Measurements from ENCODE around the gene AJAP1. TPM values are rescaled to one million over a fixed set of nuclear protein-coding genes. Genes with fewer than 3 reads are reported as not detected.

AJAP1 gene
- total RNA-seq, 1 donor: under 0.01 TPM

- no peak for TF ChIP-seq CTCF (IDR thresholded peaks at IDR 0.05; ENCODE audit: insufficient read depth, low read length)
- no peak for DNase-seq (ENCODE audit: low read depth)
- H3K4me3 ChIP-seq (ENCODE audit: low read depth, low read length): no peak overlapping the region
These were observed 15.9 kb downstream of the AJAP1 start for GRCh38 chr1:4670265-4670664.

- no peak for DNase-seq (ENCODE audit: low read depth)
- no peak overlapping the region for H3K4me3 ChIP-seq (ENCODE audit: low read depth, low read length)
- no peak for TF ChIP-seq CTCF (IDR thresholded peaks at IDR 0.05; ENCODE audit: insufficient read depth, low read length)
These were observed 17.4 kb downstream of the AJAP1 start for GRCh38 chr1:4671828-4672227.

- no peak for TF ChIP-seq CTCF (IDR thresholded peaks at IDR 0.05; ENCODE audit: insufficient read depth, low read length)
- no peak for DNase-seq (ENCODE audit: low read depth)
- H3K4me3 ChIP-seq (ENCODE audit: low read depth, low read length): no peak overlapping the region
These were observed 19.1 kb downstream of the AJAP1 start for GRCh38 chr1:4673494-4673893.

GRCh38 chr1:4674117-4674516 is 19.7 kb downstream of the AJAP1 start:
- no peak overlapping the region for H3K4me3 ChIP-seq (ENCODE audit: low read depth, low read length)
- no peak for TF ChIP-seq CTCF (IDR thresholded peaks at IDR 0.05; ENCODE audit: insufficient read depth, low read length)
- DNase-seq (ENCODE audit: low read depth): no peak

- no peak for DNase-seq (ENCODE audit: low read depth)
These were observed 20.3 kb downstream of the AJAP1 start for GRCh38 chr1:4674676-4675075.

GRCh38 chr1:4675454-4676186 is 21.2 kb downstream of the AJAP1 start:
- no peak for TF ChIP-seq CTCF (IDR thresholded peaks at IDR 0.05; ENCODE audit: insufficient read depth, low read length)
- no peak overlapping the region for H3K4me3 ChIP-seq (ENCODE audit: low read depth, low read length)
- no peak for DNase-seq (ENCODE audit: low read depth)

More at GRCh38 chr1:4674676-4675075, 20.3 kb downstream of the AJAP1 start:
- TF ChIP-seq CTCF (IDR thresholded peaks at IDR 0.05; ENCODE audit: insufficient read depth, low read length): no peak
- no peak overlapping the region for H3K4me3 ChIP-seq (ENCODE audit: low read depth, low read length)

GRCh38 chr1:4676253-4676652 is 21.8 kb downstream of the AJAP1 start:
- DNase-seq (ENCODE audit: low read depth): no peak
- no peak overlapping the region for H3K4me3 ChIP-seq (ENCODE audit: low read depth, low read length)
- TF ChIP-seq CTCF (IDR thresholded peaks at IDR 0.05; ENCODE audit: insufficient read depth, low read length): no peak

Measured in fibroblast of the aortic adventitia (primary cell).